Measurements from ENCODE around the gene PRR12. TPM values are rescaled to one million over a fixed set of nuclear protein-coding genes. Genes with fewer than 3 reads are reported as not detected.
"Not testable (repeated sequence)": the region's sequence is repeated elsewhere in the genome, so short reads cannot be mapped to it uniquely, and the experiment has no call there.

PRR12 gene
- total RNA-seq, 1 experiment from 2014 or later = 53.0 TPM

GRCh38 chr19:49616532-49616931 is 25.6 kb downstream of the PRR12 start:
- CTCF ChIA-PET = no interaction called here

GRCh38 chr19:49616945-49617344 is 26.0 kb downstream of the PRR12 start:
- H3K4me3 Mint-ChIP-seq (ENCODE audit: low read depth, unreplicated experiment) = no peak overlapping the region
- no peaks in the 10 kb centered on the region for H3K27me3 Mint-ChIP-seq (ENCODE audit: unreplicated experiment)
- intact Hi-C loops (cut with micrococcal nuclease; ENCODE audit: unreplicated experiment) = no loop called here
- no peaks in the 10 kb centered on the region for H3K9me3 Mint-ChIP-seq (ENCODE audit: low read depth, unreplicated experiment)
- BruUV-seq (replicated peaks) = no TSS peak
- TF ChIP-seq CTCF (IDR thresholded peaks at IDR 0.05; ENCODE audit: unreplicated experiment) = no peak
- peaks cover 74% of the 10 kb centered on the region for H3K36me3 Mint-ChIP-seq (ENCODE audit: insufficient read depth, unreplicated experiment)
- DNase-seq = no peak
- CTCF ChIA-PET = interaction anchor here (0.7 kb wide), 1 partner anchor 1201 kb away, joined by 4 read pairs; no protein-coding TSS in a partner anchor
- peaks cover 15% of the 10 kb centered on the region for H3K4me1 Mint-ChIP-seq (ENCODE audit: low read depth, unreplicated experiment)
- H3K27ac Mint-ChIP-seq (ENCODE audit: unreplicated experiment) = no peak overlapping the region

More at GRCh38 chr19:49616532-49616931, 25.6 kb downstream of the PRR12 start:
- no peak for TF ChIP-seq CTCF (IDR thresholded peaks at IDR 0.05; ENCODE audit: unreplicated experiment)
- Mint-ChIP-seq H3K36me3 (ENCODE audit: insufficient read depth, unreplicated experiment) (peaks cover 70% of the 10 kb centered on the region), H3K27me3 (ENCODE audit: unreplicated experiment) (no peaks in the 10 kb centered on the region), H3K9me3 (ENCODE audit: low read depth, unreplicated experiment) (no peaks in the 10 kb centered on the region), H3K4me3 (ENCODE audit: low read depth, unreplicated experiment) (no peak overlapping the region), H3K27ac (ENCODE audit: unreplicated experiment) (no peak overlapping the region), H3K4me1 (ENCODE audit: low read depth, unreplicated experiment) (peaks cover 15% of the 10 kb centered on the region)
- intact Hi-C loops (cut with micrococcal nuclease; ENCODE audit: unreplicated experiment) = no loop called here
- BruUV-seq (replicated peaks) = no TSS peak
- no peak for DNase-seq

- intact Hi-C loops (cut with micrococcal nuclease; ENCODE audit: unreplicated experiment); BruUV-seq (replicated peaks); H3K9me3 Mint-ChIP-seq (ENCODE audit: low read depth, unreplicated experiment); H3K27me3 Mint-ChIP-seq (ENCODE audit: unreplicated experiment); H3K27ac Mint-ChIP-seq (ENCODE audit: unreplicated experiment); H3K4me3 Mint-ChIP-seq (ENCODE audit: low read depth, unreplicated experiment); DNase-seq: not testable (repeated sequence)
- Mint-ChIP-seq H3K36me3 (ENCODE audit: insufficient read depth, unreplicated experiment) (peaks cover 83% of the 10 kb centered on the region), H3K4me1 (ENCODE audit: low read depth, unreplicated experiment) (peaks cover 15% of the 10 kb centered on the region)
- CTCF ChIA-PET = interaction anchor here (0.7 kb wide), 1 partner anchor 1202 kb away, joined by 4 read pairs; no protein-coding TSS in a partner anchor
These were observed 26.9 kb downstream of the PRR12 start for GRCh38 chr19:49617860-49618259.

- no peak for TF ChIP-seq CTCF (IDR thresholded peaks at IDR 0.05; ENCODE audit: unreplicated experiment)
- CTCF ChIA-PET = no interaction called here
- H3K4me1 Mint-ChIP-seq (ENCODE audit: low read depth, unreplicated experiment) = no peaks in the 10 kb centered on the region
- no peaks in the 10 kb centered on the region for H3K9me3 Mint-ChIP-seq (ENCODE audit: low read depth, unreplicated experiment)
- no peak overlapping the region for H3K27ac Mint-ChIP-seq (ENCODE audit: unreplicated experiment)
- DNase-seq = no peak
- BruUV-seq (replicated peaks) = no TSS peak
- H3K27me3 Mint-ChIP-seq (ENCODE audit: unreplicated experiment) = no peaks in the 10 kb centered on the region
- peaks cover 75% of the 10 kb centered on the region for H3K36me3 Mint-ChIP-seq (ENCODE audit: insufficient read depth, unreplicated experiment)
- intact Hi-C loops (cut with micrococcal nuclease; ENCODE audit: unreplicated experiment) = no loop called here
- no peak overlapping the region for H3K4me3 Mint-ChIP-seq (ENCODE audit: low read depth, unreplicated experiment)
These were observed 34.3 kb downstream of the PRR12 start for GRCh38 chr19:49624967-49625910.

GRCh38 chr19:49626226-49626625 is 35.2 kb downstream of the PRR12 start:
- CTCF ChIA-PET = no interaction called here
- Mint-ChIP-seq H3K36me3 (ENCODE audit: insufficient read depth, unreplicated experiment) (peaks cover 74% of the 10 kb centered on the region), H3K27ac (ENCODE audit: unreplicated experiment) (no peak overlapping the region), H3K9me3 (ENCODE audit: low read depth, unreplicated experiment) (no peaks in the 10 kb centered on the region), H3K27me3 (ENCODE audit: unreplicated experiment) (no peaks in the 10 kb centered on the region), H3K4me3 (ENCODE audit: low read depth, unreplicated experiment) (no peak overlapping the region), H3K4me1 (ENCODE audit: low read depth, unreplicated experiment) (no peaks in the 10 kb centered on the region)
- no peak for DNase-seq
- no TSS peak for BruUV-seq (replicated peaks)
- TF ChIP-seq CTCF (IDR thresholded peaks at IDR 0.05; ENCODE audit: unreplicated experiment) = no peak
- intact Hi-C loops (cut with micrococcal nuclease; ENCODE audit: unreplicated experiment) = no loop called here

Measured in Calu3 (cell line).